ENCODE data around the gene SLC1A2.

DNA sequence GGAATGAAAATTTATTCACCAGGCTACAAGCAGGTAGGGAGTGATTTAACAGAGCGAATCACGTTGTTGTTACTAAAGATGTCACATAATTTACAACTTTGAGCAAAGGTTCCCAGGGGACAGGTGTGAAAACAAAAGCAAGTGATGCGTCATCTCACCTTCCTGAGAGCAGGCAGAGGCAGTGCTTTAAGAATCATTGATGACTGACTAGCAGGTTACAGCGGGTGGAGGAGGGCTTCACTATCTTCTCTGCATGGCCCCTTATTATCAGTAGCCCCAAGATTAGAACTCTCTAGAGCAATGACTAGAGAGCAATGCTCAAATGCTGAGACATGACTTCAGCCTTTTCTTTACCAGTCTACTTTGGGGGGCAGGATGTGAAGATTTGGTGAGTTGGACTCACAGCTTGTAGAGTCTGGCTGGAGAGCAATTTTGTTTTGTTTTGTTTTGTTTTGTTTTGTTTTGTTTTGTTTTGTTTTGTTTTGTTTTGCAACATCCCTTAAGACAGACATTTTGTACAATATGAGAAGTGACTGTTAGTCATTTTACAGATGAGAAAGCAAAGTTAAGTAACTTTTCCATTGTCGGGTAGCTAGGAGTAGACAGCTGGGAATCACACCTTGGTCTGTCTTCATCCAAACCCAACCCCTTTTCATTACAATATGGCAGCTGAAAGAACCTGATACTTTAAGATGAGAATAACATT, 84.8 kb downstream of the SLC1A2 start:
- TF ChIP-seq, protein P1, sequence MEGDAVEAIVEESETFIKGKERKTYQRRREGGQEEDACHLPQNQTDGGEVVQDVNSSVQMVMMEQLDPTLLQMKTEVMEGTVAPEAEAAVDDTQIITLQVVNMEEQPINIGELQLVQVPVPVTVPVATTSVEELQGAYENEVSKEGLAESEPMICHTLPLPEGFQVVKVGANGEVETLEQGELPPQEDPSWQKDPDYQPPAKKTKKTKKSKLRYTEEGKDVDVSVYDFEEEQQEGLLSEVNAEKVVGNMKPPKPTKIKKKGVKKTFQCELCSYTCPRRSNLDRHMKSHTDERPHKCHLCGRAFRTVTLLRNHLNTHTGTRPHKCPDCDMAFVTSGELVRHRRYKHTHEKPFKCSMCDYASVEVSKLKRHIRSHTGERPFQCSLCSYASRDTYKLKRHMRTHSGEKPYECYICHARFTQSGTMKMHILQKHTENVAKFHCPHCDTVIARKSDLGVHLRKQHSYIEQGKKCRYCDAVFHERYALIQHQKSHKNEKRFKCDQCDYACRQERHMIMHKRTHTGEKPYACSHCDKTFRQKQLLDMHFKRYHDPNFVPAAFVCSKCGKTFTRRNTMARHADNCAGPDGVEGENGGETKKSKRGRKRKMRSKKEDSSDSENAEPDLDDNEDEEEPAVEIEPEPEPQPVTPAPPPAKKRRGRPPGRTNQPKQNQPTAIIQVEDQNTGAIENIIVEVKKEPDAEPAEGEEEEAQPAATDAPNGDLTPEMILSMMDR (conservative IDR thresholded peaks at IDR 0.05 in 1 of 2, IDR thresholded peaks at IDR 0.05 in 1 of 2; ENCODE audit: low read depth in 1 of 2, low read length in 2 of 2) = no peak
- TF ChIP-seq EZH2 (IDR thresholded peaks at IDR 0.05; ENCODE audit: low read length, missing control alignments) = no peak
